Mammary epithelial cell (primary cell): Measurements from ENCODE around the gene COBL.

ENCODE experiments used
- CTCF ChIP-seq, 2 donors: IDR thresholded peaks in 1 of 2; conservative IDR thresholded peaks in 1 of 2; 2 replicates each; pipeline ENCODE4 v1.5.1; 2011 to 2012; ENCODE audit warnings: inconsistent platforms in 2 of 2, low read length in 2 of 2, mild to moderate bottlenecking in 2 of 2, control low read depth in 1 of 2, low read depth in 1 of 2; ENCODE audit not compliant: insufficient read depth in 1 of 2; ENCODE audit errors: extremely low read depth in 1 of 2
- EZH2 ChIP-seq: IDR thresholded peaks from 2 replicates; pipeline ENCODE4 v1.6.1; 2012; ENCODE audit warnings: low read length, inconsistent platforms, borderline replicate concordance

GRCh38 chr7:51160411-51160810 lies 156.2 kb downstream of the COBL start:
- TF ChIP-seq EZH2 (no peak), CTCF (conservative IDR thresholded peaks at IDR 0.05 in 1 of 2, IDR thresholded peaks at IDR 0.05 in 1 of 2; ENCODE audit: extremely low read depth in 1 of 2, insufficient read depth in 1 of 2, low read depth in 1 of 2, low read length in 2 of 2) (no peak)
